SU-DHL-6 (cell line): Measurements from ENCODE around the gene ARNT2.

Experiments
- H2AFZ ChIP-seq: fragments of 200-600 bp; sonication (generic); 2 replicates; pipeline ENCODE4 v1.6.1; 2014; ENCODE audit warnings: low read depth, mild to moderate bottlenecking, moderate library complexity, mixed read lengths, antibody characterized with exemption, low read length; ENCODE audit not compliant: severe bottlenecking
- H3F3A ChIP-seq: fragments of 200-600 bp; shearing (Covaris generic); 2 replicates; pipeline ENCODE4 v1.6.0; 2016; ENCODE audit warnings: antibody characterized with exemption, mild to moderate bottlenecking; ENCODE audit not compliant: insufficient read depth
- H3K27ac ChIP-seq: fragments of 200-600 bp; sonication (generic); 2 replicates; pipeline ENCODE4 v1.5.1; 2016; ENCODE audit warnings: low read depth, mild to moderate bottlenecking, low read length, moderate library complexity, mixed read lengths
- H3K27me3 ChIP-seq: fragments of 200-600 bp; sonication (generic), shearing (Covaris generic); 2 replicates; pipeline ENCODE4 v1.6.0; 2014; ENCODE audit warnings: mild to moderate bottlenecking, low read length
- H3K36me3 ChIP-seq: fragments of 200-600 bp; sonication (generic); 2 replicates; pipeline ENCODE4 v1.6.1; 2014; ENCODE audit warnings: mild to moderate bottlenecking, low read length, mixed read lengths
- H3K4me2 ChIP-seq: fragments of 300-600, 200-600 bp; shearing (Covaris generic), sonication (generic); 2 replicates; pipeline ENCODE4 v1.6.0; 2014; ENCODE audit warnings: low read length, low read depth, mild to moderate bottlenecking; ENCODE audit not compliant: poor library complexity, severe bottlenecking
- H3K4me3 ChIP-seq: fragments of 200-600 bp; sonication (generic); 2 replicates; pipeline ENCODE4 v1.5.1; 2014; ENCODE audit warnings: antibody characterized with exemption, low read length, mild to moderate bottlenecking, mixed read lengths; ENCODE audit not compliant: insufficient read depth, poor library complexity, severe bottlenecking
- H3K79me2 ChIP-seq: fragments of 200-600 bp; sonication (generic); 2 replicates; pipeline ENCODE4 v1.6.1; 2014; ENCODE audit warnings: mild to moderate bottlenecking, low read length, moderate library complexity; ENCODE audit not compliant: insufficient read depth
- H3K9ac ChIP-seq: fragments of 200-600 bp; sonication (generic); 2 replicates; pipeline ENCODE4 v1.7.0; 2014; ENCODE audit warnings: mild to moderate bottlenecking, low read length
- H3K9me2 ChIP-seq: fragments of 200-600 bp; sonication (generic); replicated peaks from 2 replicates; pipeline ENCODE4 v1.6.1; 2014; ENCODE audit warnings: low read length; ENCODE audit not compliant: insufficient read depth
- H3K9me3 ChIP-seq: fragments of 200-600 bp; sonication (generic); 2 replicates; pipeline ENCODE4 v1.6.1; 2014; ENCODE audit warnings: low read length, mixed read lengths; ENCODE audit not compliant: insufficient read depth
- H4K20me1 ChIP-seq: fragments of 200-600 bp; sonication (generic); 2 replicates; pipeline ENCODE4 v1.6.1; 2014; ENCODE audit warnings: low read depth, mild to moderate bottlenecking, antibody characterized with exemption, low read length, moderate library complexity, mixed read lengths
- EZH2phosphoT487 ChIP-seq: fragments of 200-600 bp; sonication (generic), shearing (Covaris generic); conservative IDR thresholded peaks from 2 replicates; pipeline ENCODE4 v1.6.1; 2018; ENCODE audit warnings: mild to moderate bottlenecking, antibody characterized with exemption, low read length, moderate library complexity, mixed read lengths
- TF ChIP-seq, protein P1 (sequence below): fragments of 200-600 bp; sonication (generic); IDR thresholded peaks from one replicate; pipeline ENCODE4 v1.5.1; 2017; ENCODE audit warnings: antibody characterized with exemption, mild to moderate bottlenecking, low read length, moderate library complexity; ENCODE audit not compliant: insufficient read depth, poor library complexity, severe bottlenecking

ARNT2 gene

DNA sequence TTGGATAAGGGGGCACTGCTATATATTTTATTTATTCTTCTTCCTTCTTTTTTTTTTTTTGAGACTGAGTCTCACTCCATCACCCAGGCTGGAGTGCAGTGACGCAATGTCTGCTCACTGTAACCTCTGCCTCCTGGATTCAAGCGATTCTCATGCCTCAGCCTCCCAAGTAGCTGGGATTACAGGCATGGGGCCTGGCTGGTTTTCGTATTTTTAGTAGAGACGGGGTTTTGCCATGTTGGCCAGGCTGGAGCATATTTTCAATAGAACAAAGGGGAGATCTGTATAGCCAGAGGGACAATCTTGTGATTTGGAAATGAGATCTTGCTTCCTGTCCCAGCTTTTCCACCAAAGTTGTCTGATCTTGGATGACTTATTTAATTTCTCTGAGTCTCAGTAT, 157.9 kb downstream of the ARNT2 start:
- Histone ChIP-seq H2AFZ (no peak overlapping the region), H3K4me3 (no peak overlapping the region), H3K27me3 (no peaks in the 10 kb centered on the region), H3K9ac (no peak overlapping the region), H4K20me1 (no peaks in the 10 kb centered on the region), H3K9me2 (no peaks in the 10 kb centered on the region), H3K9me3 (no peaks in the 10 kb centered on the region), H3K79me2 (no peaks in the 10 kb centered on the region), H3K4me2 (no peak overlapping the region), H3K27ac (no peak overlapping the region), H3F3A (no peaks in the 10 kb centered on the region), H3K36me3 (no peaks in the 10 kb centered on the region)
- TF ChIP-seq, protein P1, sequence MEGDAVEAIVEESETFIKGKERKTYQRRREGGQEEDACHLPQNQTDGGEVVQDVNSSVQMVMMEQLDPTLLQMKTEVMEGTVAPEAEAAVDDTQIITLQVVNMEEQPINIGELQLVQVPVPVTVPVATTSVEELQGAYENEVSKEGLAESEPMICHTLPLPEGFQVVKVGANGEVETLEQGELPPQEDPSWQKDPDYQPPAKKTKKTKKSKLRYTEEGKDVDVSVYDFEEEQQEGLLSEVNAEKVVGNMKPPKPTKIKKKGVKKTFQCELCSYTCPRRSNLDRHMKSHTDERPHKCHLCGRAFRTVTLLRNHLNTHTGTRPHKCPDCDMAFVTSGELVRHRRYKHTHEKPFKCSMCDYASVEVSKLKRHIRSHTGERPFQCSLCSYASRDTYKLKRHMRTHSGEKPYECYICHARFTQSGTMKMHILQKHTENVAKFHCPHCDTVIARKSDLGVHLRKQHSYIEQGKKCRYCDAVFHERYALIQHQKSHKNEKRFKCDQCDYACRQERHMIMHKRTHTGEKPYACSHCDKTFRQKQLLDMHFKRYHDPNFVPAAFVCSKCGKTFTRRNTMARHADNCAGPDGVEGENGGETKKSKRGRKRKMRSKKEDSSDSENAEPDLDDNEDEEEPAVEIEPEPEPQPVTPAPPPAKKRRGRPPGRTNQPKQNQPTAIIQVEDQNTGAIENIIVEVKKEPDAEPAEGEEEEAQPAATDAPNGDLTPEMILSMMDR: no peak
- no peak for TF ChIP-seq EZH2phosphoT487

DNA sequence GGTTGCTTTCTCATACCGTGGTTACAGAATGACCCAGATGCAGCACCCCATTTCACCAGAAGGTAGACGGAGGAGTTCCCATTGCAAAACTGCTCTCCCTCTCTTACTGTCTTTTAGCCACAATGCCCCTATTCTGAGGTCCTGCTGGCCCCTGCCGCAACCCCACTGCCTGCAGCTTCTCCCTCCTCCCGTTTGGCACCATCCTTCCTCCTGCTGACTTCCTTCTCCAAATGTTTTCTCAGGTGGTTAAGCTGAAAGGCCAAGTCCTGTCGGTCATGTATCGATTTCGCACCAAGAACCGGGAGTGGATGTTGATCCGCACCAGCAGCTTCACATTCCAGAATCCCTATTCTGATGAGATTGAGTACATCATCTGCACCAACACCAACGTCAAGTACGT, 158.7 kb downstream of the ARNT2 start:
- Histone ChIP-seq H3K4me2 (no peak overlapping the region), H3K9me3 (no peaks in the 10 kb centered on the region), H3K36me3 (no peaks in the 10 kb centered on the region)

DNA sequence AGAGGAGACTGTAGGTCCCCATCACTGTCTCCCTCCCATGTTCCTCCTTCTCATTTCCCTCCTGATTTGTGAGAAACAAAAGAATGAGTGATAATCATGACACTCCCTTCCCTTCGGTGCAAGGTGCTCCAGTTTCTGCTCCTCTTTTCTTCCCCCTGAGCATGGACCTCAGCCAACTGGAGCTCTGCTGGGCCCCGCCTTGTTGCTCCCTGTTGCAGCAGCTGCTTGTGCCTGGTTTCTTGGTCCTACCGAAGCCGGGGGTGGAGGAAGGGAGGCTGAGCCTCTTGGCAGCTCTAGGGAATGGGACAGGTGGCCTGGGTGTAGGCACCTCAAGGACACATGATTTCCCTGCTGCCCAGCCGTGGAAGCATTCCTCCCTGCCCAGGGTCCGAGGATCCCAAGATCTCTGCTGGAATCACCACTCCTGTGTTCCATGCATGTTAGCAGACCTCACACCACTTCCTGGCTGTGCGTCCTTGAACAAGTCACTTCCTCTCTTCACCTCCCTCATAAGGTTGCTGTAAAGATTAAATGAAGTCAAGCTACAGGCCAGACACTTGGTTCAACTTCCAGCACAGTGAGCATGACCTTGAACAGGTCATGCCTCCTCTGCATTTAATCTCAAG, 159.3 kb downstream of the ARNT2 start:
- Histone ChIP-seq H3K9me3 (no peaks in the 10 kb centered on the region), H3K27ac (no peak overlapping the region), H3F3A (no peaks in the 10 kb centered on the region), H4K20me1 (no peaks in the 10 kb centered on the region), H3K9ac (no peak overlapping the region), H2AFZ (no peak overlapping the region), H3K27me3 (no peaks in the 10 kb centered on the region), H3K4me3 (no peak overlapping the region), H3K79me2 (no peaks in the 10 kb centered on the region), H3K4me2 (no peak overlapping the region), H3K9me2 (no peaks in the 10 kb centered on the region), H3K36me3 (no peaks in the 10 kb centered on the region)
- no peak for TF ChIP-seq EZH2phosphoT487
- TF ChIP-seq, protein P1: no peak

More for the DNA sequence above, 158.7 kb downstream of the ARNT2 start:
- Histone ChIP-seq H3K79me2 (no peaks in the 10 kb centered on the region), H3K27me3 (no peaks in the 10 kb centered on the region), H3K9me2 (no peaks in the 10 kb centered on the region), H3K9ac (no peak overlapping the region), H3K27ac (no peak overlapping the region), H3K4me3 (no peak overlapping the region), H4K20me1 (no peaks in the 10 kb centered on the region), H3F3A (no peaks in the 10 kb centered on the region), H2AFZ (no peak overlapping the region)
- no peak for TF ChIP-seq EZH2phosphoT487
- TF ChIP-seq, protein P1: no peak
